Measurements from ENCODE around the gene ITPR2. TPM values are rescaled to one million over a fixed set of nuclear protein-coding genes. Genes with fewer than 3 reads are reported as not detected.

The ITPR2 gene
- total and polyA plus RNA-seq, 4 donors: 11.7 to 93.3 (median 35.4) TPM

- no peak for TF ChIP-seq REST (IDR thresholded peaks at IDR 0.05)
These were observed 21.0 kb upstream of the ITPR2 start (continued) for GRCh38 chr12:26854031-26854390.

- peaks cover 0 to 15% (median 5%) of the 10 kb centered on the region in 4 donors for H3K4me1 ChIP-seq (ENCODE audit: control insufficient read depth in 4 of 4, insufficient read depth in 4 of 4, low read length in 3 of 4)
- no peaks in the 10 kb centered on the region for H3K9me3 ChIP-seq (ENCODE audit: control insufficient read depth in 4 of 4, low read length in 3 of 4)
- TF ChIP-seq FOXA1 (IDR thresholded peaks at IDR 0.05) (no peak), CTCF (IDR thresholded peaks at IDR 0.05; ENCODE audit: low read depth, low read length, missing input control) (peak; percentile 93), HNF4G (IDR thresholded peaks at IDR 0.05) (no peak), RAD21 (IDR thresholded peaks at IDR 0.05) (peak; percentile 91 to 92), EGR1 (IDR thresholded peaks at IDR 0.05; ENCODE audit: low read depth in 2 of 2) (no peak), TAF1 (conservative IDR thresholded peaks at IDR 0.05) (no peak), MAX (IDR thresholded peaks at IDR 0.05) (peak; percentile 36), HNF4A (conservative IDR thresholded peaks at IDR 0.05) (peak; percentile 52 to 71), SP1 (IDR thresholded peaks at IDR 0.05) (no peak), NR2F2 (IDR thresholded peaks at IDR 0.05) (no peak), GABPA (IDR thresholded peaks at IDR 0.05 in 1 of 2, conservative IDR thresholded peaks at IDR 0.05 in 1 of 2) (no peak), JUND (IDR thresholded peaks at IDR 0.05) (peak in 1 of 2 donors; percentile 21), FOXA2 (IDR thresholded peaks at IDR 0.05) (no peak), YY1 (IDR thresholded peaks at IDR 0.05) (peak; percentile 67), ATF3 (IDR thresholded peaks at IDR 0.05) (no peak), ZBTB33 (IDR thresholded peaks at IDR 0.05) (peak; percentile 48), REST (IDR thresholded peaks at IDR 0.05) (no peak), RXRA (IDR thresholded peaks at IDR 0.05) (peak; percentile 63 to 83)
- DNase-seq (ENCODE audit: low spot score): peak; percentile 67
- H3K27ac ChIP-seq (ENCODE audit: low read depth in 1 of 2, low read length in 2 of 2): peak overlapping the region; percentile 44 to 48
- H3K27me3 ChIP-seq (ENCODE audit: control insufficient read depth in 4 of 4, insufficient read depth in 4 of 4, low read length in 3 of 4): no peaks in the 10 kb centered on the region
- H3K9ac ChIP-seq (ENCODE audit: low read depth in 1 of 2, low read length in 2 of 2): peak overlapping the region in 1 of 2 donors; percentile 5
- 36% methylated on average over 12 of the region's 12 CpGs for WGBS
- peak overlapping the region in 1 of 3 donors; percentile 6 for H3K4me3 ChIP-seq (ENCODE audit: low read depth in 1 of 3, low read length in 3 of 3)
- no peaks in the 10 kb centered on the region for H3K36me3 ChIP-seq (ENCODE audit: control insufficient read depth in 4 of 4, insufficient read depth in 3 of 4, low read depth in 1 of 4, low read length in 3 of 4)
These were observed 20.5 kb upstream of the ITPR2 start for GRCh38 chr12:26853303-26854030.
